Panc1 (cell line): ENCODE measurements around the gene SEPTIN2.

Experiments
- CTCF ChIP-seq: fragments of 450-650 bp; IDR thresholded peaks from 2 replicates; pipeline ENCODE4 v1.5.1; 2017; ENCODE audit warnings: mild to moderate bottlenecking
- POLR2AphosphoS5 ChIP-seq: IDR thresholded peaks from 2 replicates; pipeline ENCODE4 v1.6.1; 2012; ENCODE audit warnings: mild to moderate bottlenecking, low read depth, low read length, moderate library complexity
- TF ChIP-seq, protein P1 (sequence below), 2 experiments: IDR thresholded peaks; 2 replicates each; pipeline ENCODE4 v1.6.1; 2011 to 2012; ENCODE audit warnings: low read depth in 2 of 2, control low read depth in 1 of 2, low read length in 1 of 2, mild to moderate bottlenecking in 1 of 2, moderate library complexity in 1 of 2; ENCODE audit not compliant: insufficient read depth in 1 of 2

GRCh38 chr2:241308832-241309500 lies 6.8 kb upstream of the SEPTIN2 start:
- TF ChIP-seq POLR2AphosphoS5 (no peak), CTCF (no peak)
- TF ChIP-seq, protein P1, sequence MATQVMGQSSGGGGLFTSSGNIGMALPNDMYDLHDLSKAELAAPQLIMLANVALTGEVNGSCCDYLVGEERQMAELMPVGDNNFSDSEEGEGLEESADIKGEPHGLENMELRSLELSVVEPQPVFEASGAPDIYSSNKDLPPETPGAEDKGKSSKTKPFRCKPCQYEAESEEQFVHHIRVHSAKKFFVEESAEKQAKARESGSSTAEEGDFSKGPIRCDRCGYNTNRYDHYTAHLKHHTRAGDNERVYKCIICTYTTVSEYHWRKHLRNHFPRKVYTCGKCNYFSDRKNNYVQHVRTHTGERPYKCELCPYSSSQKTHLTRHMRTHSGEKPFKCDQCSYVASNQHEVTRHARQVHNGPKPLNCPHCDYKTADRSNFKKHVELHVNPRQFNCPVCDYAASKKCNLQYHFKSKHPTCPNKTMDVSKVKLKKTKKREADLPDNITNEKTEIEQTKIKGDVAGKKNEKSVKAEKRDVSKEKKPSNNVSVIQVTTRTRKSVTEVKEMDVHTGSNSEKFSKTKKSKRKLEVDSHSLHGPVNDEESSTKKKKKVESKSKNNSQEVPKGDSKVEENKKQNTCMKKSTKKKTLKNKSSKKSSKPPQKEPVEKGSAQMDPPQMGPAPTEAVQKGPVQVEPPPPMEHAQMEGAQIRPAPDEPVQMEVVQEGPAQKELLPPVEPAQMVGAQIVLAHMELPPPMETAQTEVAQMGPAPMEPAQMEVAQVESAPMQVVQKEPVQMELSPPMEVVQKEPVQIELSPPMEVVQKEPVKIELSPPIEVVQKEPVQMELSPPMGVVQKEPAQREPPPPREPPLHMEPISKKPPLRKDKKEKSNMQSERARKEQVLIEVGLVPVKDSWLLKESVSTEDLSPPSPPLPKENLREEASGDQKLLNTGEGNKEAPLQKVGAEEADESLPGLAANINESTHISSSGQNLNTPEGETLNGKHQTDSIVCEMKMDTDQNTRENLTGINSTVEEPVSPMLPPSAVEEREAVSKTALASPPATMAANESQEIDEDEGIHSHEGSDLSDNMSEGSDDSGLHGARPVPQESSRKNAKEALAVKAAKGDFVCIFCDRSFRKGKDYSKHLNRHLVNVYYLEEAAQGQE (IDR thresholded peaks at IDR 0.05; ENCODE audit: insufficient read depth in 1 of 2, low read depth in 2 of 2, low read length in 1 of 2): no peak
